NCI-H1436 (cell line): Measurements from ENCODE around the gene DIO3.

Source experiments
- DNase-seq: peaks from one replicate; lab custom pipeline; 2025; lab: John Stamatoyannopoulos, UW

DIO3 gene

GRCh38 chr14:101583006-101583714 lies 21.9 kb downstream of the DIO3 start:
- no peak for DNase-seq

- DNase-seq = no peak
Observed at GRCh38 chr14:101583715-101584054, 22.4 kb downstream of the DIO3 start.

- no peak for DNase-seq
Observed at GRCh38 chr14:101584055-101584859, 23.0 kb downstream of the DIO3 start.

- no peak for DNase-seq
Observed at GRCh38 chr14:101585211-101585610, 23.9 kb downstream of the DIO3 start.

- DNase-seq = no peak
Observed at GRCh38 chr14:101586531-101587430, 25.5 kb downstream of the DIO3 start.

- DNase-seq = no peak
Observed at GRCh38 chr14:101587441-101587911, 26.2 kb downstream of the DIO3 start.

- DNase-seq = no peak
Observed at GRCh38 chr14:101588286-101588975, 27.1 kb downstream of the DIO3 start.

- no peak for DNase-seq
Observed at GRCh38 chr14:101588990-101589389, 27.7 kb downstream of the DIO3 start.

- DNase-seq = no peak
Observed at GRCh38 chr14:101589486-101590015, 28.3 kb downstream of the DIO3 start.

- no peak for DNase-seq
Observed at GRCh38 chr14:101590062-101590461, 28.8 kb downstream of the DIO3 start.

GRCh38 chr14:101590616-101591015 lies 29.3 kb downstream of the DIO3 start:
- DNase-seq = no peak

GRCh38 chr14:101591121-101591520 lies 29.8 kb downstream of the DIO3 start:
- DNase-seq = no peak

- no peak for DNase-seq
Observed at GRCh38 chr14:101591582-101591981, 30.3 kb downstream of the DIO3 start.

GRCh38 chr14:101593411-101594238 lies 32.3 kb downstream of the DIO3 start:
- DNase-seq = no peak

GRCh38 chr14:101594511-101595148 lies 33.3 kb downstream of the DIO3 start:
- DNase-seq = no peak

GRCh38 chr14:101595349-101595748 lies 34.1 kb downstream of the DIO3 start:
- DNase-seq = no peak

- no peak for DNase-seq
Observed at GRCh38 chr14:101595887-101596721, 34.8 kb downstream of the DIO3 start.

GRCh38 chr14:101596742-101597141 lies 35.4 kb downstream of the DIO3 start:
- no peak for DNase-seq

GRCh38 chr14:101598159-101598558 lies 36.9 kb downstream of the DIO3 start:
- DNase-seq = no peak
